ENCODE data around the gene NDUFC2. TPM values are rescaled to one million over a fixed set of nuclear protein-coding genes. Genes with fewer than 3 reads are reported as not detected.
"Not testable (repeated sequence)": the region's sequence is repeated elsewhere in the genome, so short reads cannot be mapped to it uniquely, and the experiment has no call there.

The NDUFC2 gene
- total RNA-seq, 1 donor from 2014 or later = 175 TPM

GRCh38 chr11:78062671-78063070 is 17.0 kb downstream of the NDUFC2 start:
- Mint-ChIP-seq H3K36me3 (ENCODE audit: low read depth) (peaks cover 4% of the 10 kb centered on the region), H3K4me3 (ENCODE audit: unreplicated experiment) (no peak overlapping the region), H3K4me1 (ENCODE audit: low read depth) (peaks cover 12% of the 10 kb centered on the region), H3K27ac (ENCODE audit: unreplicated experiment) (no peak overlapping the region), H3K27me3 (ENCODE audit: low read depth) (no peaks in the 10 kb centered on the region), H3K9me3 (ENCODE audit: low read depth) (no peaks in the 10 kb centered on the region)
- TF ChIP-seq, protein P1, sequence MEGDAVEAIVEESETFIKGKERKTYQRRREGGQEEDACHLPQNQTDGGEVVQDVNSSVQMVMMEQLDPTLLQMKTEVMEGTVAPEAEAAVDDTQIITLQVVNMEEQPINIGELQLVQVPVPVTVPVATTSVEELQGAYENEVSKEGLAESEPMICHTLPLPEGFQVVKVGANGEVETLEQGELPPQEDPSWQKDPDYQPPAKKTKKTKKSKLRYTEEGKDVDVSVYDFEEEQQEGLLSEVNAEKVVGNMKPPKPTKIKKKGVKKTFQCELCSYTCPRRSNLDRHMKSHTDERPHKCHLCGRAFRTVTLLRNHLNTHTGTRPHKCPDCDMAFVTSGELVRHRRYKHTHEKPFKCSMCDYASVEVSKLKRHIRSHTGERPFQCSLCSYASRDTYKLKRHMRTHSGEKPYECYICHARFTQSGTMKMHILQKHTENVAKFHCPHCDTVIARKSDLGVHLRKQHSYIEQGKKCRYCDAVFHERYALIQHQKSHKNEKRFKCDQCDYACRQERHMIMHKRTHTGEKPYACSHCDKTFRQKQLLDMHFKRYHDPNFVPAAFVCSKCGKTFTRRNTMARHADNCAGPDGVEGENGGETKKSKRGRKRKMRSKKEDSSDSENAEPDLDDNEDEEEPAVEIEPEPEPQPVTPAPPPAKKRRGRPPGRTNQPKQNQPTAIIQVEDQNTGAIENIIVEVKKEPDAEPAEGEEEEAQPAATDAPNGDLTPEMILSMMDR (IDR thresholded peaks at IDR 0.05) = no peak
- DNase-seq (ENCODE audit: low spot score) = no peak

DNA sequence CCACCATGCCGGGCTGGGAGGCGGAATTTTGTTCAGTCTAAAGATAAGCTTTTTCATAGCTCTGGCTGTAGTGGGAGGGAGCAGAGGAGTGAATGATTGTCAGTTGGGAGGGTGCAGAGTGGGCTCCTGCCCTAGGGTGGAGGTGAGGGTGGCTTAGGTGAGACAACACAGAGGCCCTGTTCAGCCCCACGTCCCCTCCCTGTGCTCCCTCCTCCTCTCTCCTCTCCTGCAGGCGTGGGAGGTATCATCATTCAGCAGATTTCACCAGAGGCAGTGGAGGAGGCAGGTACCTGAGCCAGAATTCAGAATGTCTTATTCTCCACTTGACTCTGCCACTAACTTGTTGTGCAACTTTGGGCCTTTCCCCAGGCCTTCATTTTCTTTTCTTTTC is 17.7 kb downstream of the NDUFC2 start:
- Mint-ChIP-seq H3K36me3 (ENCODE audit: low read depth) (no peaks in the 10 kb centered on the region), H3K27me3 (ENCODE audit: low read depth) (no peaks in the 10 kb centered on the region), H3K4me3 (ENCODE audit: unreplicated experiment) (no peak overlapping the region), H3K4me1 (ENCODE audit: low read depth) (peaks cover 12% of the 10 kb centered on the region), H3K9me3 (ENCODE audit: low read depth) (no peaks in the 10 kb centered on the region), H3K27ac (ENCODE audit: unreplicated experiment) (peak overlapping the region; percentile 83)
- no peak for DNase-seq (ENCODE audit: low spot score)
- TF ChIP-seq, protein P1 (IDR thresholded peaks at IDR 0.05) = no peak

DNA sequence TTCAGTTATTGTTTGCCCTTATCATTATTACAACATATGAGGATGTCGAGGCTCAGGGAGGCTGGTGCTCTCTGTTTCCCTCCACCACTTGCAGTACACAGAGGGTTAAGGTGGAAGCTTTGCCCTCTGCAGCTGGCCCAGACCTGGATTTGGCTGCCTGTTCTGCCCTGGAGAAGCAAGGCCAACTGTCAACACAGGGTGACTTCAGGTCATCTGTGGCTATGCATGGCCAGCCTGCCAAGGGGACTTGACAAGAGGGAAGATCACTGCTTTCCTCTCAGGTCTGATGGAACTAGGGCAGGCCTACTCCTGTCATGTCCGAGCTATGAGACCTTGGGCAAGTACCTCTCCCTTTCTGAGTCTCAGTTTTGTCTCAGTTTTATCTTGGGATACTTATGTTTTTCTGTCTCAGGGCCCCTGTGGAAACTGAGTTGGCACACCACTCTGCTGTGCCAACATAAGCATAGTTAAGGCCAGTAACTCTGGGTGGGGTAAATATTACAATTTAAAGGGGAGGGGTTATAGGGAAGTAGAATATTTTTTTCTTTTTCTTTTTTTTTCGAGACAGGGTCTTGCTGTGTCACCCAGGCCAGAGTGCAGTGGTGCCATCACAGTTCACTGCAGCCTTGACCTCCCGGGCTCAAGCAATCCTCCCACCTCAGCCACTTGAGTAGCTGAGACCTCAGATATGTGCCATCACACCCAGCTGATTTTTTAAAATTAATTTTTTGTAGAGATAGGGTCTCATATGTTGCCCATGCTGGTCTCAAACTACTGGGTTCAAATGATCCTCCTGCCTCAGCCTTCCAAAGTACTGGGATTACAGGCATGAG is 18.4 kb downstream of the NDUFC2 start:
- Mint-ChIP-seq H3K4me3 (ENCODE audit: unreplicated experiment) (no peak overlapping the region), H3K9me3 (ENCODE audit: low read depth) (no peaks in the 10 kb centered on the region), H3K4me1 (ENCODE audit: low read depth) (peaks cover 12% of the 10 kb centered on the region), H3K27ac (ENCODE audit: unreplicated experiment) (peak overlapping the region; percentile 83), H3K36me3 (ENCODE audit: low read depth) (no peaks in the 10 kb centered on the region), H3K27me3 (ENCODE audit: low read depth) (no peaks in the 10 kb centered on the region)
- DNase-seq (ENCODE audit: low spot score) = no peak
- TF ChIP-seq, protein P1 (IDR thresholded peaks at IDR 0.05) = no peak

GRCh38 chr11:78060533-78060932 is 19.1 kb downstream of the NDUFC2 start:
- peaks cover 12% of the 10 kb centered on the region for H3K4me1 Mint-ChIP-seq (ENCODE audit: low read depth)
- no peak overlapping the region for H3K27ac Mint-ChIP-seq (ENCODE audit: unreplicated experiment)
- no peaks in the 10 kb centered on the region for H3K27me3 Mint-ChIP-seq (ENCODE audit: low read depth)
- TF ChIP-seq, protein P1 (IDR thresholded peaks at IDR 0.05) = no peak
- no peak overlapping the region for H3K4me3 Mint-ChIP-seq (ENCODE audit: unreplicated experiment)
- no peaks in the 10 kb centered on the region for H3K9me3 Mint-ChIP-seq (ENCODE audit: low read depth)
- H3K36me3 Mint-ChIP-seq (ENCODE audit: low read depth) = no peaks in the 10 kb centered on the region
- no peak for DNase-seq (ENCODE audit: low spot score)

DNA sequence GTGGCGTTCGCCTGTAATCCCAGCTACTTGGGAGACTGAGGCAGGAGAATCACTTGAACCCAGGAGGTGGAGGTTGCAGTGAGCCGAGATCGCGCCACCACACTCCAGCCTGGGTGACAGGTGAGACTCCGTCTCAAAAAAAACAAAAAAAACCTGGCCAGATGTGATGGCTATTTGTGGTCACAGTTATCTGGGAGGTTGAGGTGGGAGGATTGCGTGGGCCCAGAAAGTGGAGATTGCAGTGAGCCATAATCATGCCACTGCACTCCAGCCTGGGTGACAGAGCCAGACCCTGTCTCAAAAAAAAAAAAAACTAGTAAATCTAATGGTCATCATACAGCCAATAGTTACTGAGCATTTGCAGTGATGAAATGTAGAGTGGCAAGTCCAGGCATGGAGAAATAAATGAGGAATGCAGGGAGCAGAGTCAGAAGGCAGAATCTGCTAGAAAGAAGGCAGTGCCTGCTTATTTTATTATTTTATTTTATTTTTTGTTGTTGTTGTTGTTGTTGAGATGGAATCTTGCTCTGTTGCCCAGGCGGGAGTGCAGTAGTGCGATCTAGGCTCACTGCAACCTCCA is 19.8 kb downstream of the NDUFC2 start:
- H3K4me1 Mint-ChIP-seq (ENCODE audit: low read depth) = peaks cover 12% of the 10 kb centered on the region
- not testable (repeated sequence) for DNase-seq (ENCODE audit: low spot score); H3K4me3 Mint-ChIP-seq (ENCODE audit: unreplicated experiment); H3K27me3 Mint-ChIP-seq (ENCODE audit: low read depth); H3K9me3 Mint-ChIP-seq (ENCODE audit: low read depth); H3K36me3 Mint-ChIP-seq (ENCODE audit: low read depth); H3K27ac Mint-ChIP-seq (ENCODE audit: unreplicated experiment)

Measured in chondrocyte (in vitro differentiated cells).